NCI-H2196 treated with DMSO at 0.1 percent for 48 hours (cell line): Measurements from ENCODE around the gene HSPA1A.
"Not testable (repeated sequence)": the region's sequence is repeated elsewhere in the genome, so short reads cannot be mapped to it uniquely, and the experiment has no call there.

ENCODE experiments used
- DNase-seq: peaks from one replicate; lab custom pipeline; 2025; ENCODE audit not compliant: unreplicated experiment; lab: John Stamatoyannopoulos, UW

Gene HSPA1A

DNA sequence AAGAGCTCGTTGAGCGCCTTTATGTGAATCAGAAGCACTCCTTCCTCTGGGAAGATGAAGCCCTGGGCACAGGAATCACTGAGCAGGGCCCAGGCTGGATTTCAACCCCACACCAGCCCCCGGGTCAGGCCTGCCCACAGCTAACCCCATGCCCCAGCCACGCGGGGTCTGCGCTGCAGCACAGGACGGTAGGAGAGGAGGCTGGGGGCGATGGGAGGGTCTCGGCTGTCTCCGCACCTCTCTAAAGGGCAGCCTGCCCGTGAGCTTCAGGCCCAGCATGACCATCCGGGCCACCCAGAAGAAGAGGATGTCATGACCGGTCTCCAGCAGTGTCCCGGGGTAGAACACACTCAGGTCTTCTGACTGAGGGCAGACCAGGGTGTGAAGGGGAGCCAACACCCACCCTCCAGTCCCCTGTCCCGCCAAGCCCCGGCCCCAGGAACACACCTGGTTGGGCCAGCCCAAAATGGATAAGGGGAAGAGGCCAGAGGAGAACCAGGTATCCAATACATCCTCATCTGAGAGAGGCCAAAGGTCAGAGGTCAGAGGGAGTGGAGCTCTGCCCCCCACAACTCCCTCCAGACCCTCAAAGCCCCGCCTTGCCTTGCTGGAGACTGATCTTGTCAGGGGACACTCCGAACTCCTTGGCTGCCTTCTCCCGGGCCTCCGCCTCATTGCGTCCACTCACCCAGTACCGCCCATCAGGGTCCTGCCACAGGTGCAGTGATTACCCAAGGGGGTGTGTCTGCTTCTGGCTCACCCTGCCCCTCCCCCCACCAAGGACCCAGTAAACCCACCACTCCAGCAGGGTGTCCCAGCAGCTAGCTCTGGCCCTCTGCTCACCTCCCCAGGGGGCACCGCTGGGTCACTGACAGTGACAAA, 33.9 kb upstream of the HSPA1A start:
- no peak for DNase-seq

DNA sequence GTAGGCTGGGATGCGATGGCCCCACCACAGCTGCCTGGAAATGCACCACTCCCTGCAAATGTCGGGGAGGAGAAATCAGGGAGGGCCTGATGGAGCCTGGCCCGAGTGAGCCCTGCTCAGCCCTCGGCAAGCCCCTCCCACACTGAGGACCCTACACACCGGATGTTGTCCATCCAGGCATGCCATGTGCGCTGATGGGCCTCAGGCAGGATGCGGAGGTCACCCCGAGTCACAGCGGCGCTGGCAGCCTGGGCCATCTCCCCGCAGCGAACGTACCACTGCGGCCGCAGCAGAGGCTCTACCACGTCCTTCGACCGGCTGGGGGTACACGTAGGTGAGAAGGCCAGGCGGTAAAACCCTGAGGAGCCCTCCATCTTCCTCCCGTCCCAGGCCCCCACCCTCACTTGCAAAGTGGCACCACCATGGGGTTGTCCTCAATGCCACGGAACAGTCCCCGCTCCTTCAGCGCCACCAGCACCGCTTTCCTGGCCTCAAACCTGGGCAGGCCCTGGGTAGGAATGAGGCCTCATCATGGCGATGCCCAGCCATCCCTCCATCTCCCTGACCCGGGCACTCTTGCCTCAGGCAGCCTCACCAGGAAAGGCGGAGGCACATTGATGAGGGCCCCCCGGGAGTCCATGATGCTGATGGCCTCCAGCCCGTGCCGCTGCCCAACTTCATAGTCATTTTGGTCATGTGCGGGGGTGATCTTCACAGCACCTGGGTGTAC, 33.1 kb upstream of the HSPA1A start:
- no peak for DNase-seq

DNA sequence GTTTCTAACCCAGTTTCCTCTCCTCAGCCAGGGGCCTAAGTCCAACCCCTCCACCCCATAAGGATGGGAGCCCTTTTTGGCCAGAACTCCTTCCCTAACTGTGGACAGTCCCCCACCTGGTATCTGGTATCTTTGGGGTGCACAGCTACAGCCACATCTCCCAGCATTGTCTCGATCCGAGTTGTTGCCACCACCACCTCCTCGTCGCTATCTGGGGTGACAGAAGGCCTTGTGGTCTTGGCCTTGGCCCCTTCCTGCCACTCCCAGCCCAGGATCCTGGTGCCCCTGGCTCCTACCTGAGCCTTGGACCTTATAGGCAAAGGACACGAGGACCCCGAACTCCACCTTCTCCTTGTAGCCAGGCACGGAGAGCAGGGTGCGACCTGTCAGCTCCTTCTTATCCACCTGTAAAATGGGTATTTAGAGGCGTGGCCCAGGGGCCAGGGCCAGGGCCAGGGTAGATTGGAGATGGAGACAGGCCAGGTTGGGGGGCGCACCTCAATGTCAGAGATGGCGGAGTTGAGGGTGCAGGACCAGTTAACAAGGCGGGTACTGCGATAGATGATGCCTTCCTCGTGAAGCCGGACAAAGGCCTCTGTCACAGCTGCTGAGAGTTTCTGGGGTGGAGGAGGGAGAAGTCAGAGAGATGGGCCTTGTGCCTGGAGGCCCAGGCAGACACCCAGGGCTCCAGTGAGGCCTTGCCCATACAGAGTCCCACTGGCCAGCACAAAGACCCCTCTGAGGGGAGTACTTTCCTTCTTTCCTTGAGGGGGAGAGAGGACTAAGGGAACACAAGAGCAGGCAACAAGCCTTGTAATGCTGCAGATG, 31.0 kb upstream of the HSPA1A start:
- no peak for DNase-seq

DNA sequence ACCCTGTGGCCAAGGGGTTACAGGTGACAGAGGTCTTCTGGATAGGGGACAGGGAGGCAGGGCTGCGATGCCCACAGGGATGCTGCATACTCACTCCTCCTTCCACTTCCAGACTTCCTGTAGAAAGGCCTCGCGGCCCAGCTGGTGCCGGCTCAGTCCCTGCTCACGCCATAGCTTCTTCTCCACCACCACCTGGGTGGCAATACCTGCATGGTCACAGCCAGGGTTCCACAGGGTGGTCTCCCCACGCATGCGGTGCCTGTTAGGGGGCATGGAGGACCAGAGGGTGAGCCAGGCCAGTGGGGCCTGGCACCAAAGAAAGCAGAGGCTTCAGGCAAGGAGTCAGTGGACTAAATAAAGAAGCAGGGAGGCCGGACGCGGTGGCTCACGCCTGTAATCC, 29.9 kb upstream of the HSPA1A start:
- DNase-seq: no peak

DNA sequence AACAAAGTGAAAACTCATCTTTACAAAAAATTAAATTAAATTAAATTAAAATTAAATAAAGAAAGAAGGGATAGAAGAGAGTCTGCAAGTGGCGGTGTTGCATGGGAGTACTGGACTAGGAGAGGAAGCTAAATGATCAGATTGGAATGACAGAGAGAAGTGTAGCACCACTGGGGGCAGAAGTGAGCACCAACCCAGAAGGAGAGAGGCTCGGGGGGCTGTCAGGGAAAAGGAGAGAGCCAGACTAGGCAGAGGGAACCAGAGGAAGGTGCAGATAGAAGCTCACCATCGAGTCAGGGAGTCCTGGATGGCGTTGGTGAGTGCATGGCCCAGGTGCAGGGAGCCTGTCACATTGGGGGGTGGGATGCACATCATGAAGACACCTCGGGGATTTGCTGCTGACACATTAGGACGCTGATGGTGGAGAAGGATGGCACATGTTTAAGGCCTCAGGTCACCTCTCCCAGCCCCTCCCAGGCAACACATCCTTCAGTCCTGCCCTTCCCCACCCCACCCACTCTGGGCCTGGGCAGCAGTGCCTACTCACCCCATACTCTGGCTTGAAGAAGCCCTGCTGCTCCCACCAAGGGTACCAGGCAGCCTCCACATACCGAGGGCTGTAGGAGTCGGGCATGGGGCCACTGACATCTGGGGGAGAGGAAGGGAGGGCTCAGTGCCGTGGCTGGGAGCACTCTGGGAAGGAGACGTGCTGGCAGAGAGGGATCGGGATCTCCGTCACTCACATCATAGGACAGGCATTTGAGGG, 23.8 kb upstream of the HSPA1A start:
- DNase-seq: no peak

DNA sequence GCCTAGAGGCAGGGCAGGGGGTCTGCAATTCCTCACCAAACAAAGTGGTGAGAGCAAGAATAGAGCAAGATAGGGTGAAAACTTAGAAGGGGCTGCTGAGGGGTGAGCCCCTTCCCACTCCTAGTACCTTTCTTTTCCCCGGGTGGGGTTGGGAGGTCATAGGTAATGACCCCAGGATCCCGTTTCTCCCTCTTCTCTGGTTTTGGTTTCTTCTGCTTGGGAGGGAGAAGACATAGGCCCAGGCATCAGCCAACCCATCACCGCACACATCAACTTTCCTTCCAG, 23.3 kb upstream of the HSPA1A start:
- no peak for DNase-seq

DNA sequence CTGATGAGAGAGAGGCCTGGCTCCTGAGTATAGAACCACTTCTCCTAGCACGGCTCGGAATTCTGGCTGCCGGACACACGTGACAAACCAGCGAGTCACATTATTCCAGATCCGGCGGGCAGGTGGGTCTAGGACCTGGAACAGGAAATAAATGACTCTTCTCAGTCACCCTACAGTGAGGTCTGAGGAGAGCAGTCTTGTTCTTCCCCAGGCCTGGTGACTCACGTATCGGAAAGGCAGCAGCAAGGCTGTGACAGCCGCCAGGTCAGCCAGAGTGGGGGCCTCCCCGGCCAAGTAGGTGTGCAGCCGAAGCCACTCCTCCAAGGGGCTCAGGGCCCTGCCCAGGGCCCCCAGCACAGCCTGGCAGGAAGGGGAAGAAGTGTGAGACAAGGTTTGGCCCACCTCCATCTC, 22.6 kb upstream of the HSPA1A start:
- DNase-seq: no peak

DNA sequence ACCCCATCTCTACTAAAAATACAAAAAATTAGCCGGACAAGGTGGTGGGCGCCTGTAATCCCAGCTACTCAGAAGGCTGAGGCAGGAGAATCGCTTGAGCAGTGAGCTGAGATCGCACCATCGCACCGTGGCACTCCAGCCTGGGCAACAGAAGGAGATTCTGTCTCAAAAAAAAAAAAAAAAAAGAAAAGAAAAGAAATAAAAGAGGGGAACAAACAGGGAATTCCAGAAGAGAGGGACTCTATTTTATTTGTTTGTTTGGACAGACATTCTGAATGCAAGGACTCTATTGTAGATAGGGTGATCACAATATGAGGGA, 21.5 kb upstream of the HSPA1A start:
- DNase-seq: not testable (repeated sequence)

DNA sequence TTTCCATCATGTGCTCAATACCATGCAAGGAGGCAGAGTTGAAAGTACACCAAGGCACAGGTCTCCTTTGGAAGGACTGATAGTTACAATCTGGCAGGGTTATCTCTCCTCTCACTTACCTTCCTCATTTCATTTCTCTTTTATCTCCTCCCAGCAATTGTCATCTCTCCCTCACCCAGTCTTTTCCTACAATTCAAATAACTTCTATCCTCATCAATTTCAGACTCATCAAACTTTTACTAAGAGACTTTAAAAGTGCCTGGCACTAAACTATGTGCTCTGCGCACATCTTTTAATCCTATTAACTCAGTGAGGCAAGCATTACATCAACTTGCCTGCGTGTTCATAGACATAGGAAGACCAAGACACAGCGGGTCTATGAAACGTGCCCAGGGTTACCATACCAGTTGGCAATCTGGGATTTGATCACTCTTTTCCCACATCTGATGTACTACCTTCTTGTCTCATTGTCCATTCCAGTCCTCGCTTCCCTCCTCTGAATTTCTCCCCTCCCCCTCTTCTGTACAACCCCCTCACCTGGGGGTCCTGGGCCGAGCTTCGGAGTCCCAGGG, 21.0 kb upstream of the HSPA1A start:
- DNase-seq: no peak

DNA sequence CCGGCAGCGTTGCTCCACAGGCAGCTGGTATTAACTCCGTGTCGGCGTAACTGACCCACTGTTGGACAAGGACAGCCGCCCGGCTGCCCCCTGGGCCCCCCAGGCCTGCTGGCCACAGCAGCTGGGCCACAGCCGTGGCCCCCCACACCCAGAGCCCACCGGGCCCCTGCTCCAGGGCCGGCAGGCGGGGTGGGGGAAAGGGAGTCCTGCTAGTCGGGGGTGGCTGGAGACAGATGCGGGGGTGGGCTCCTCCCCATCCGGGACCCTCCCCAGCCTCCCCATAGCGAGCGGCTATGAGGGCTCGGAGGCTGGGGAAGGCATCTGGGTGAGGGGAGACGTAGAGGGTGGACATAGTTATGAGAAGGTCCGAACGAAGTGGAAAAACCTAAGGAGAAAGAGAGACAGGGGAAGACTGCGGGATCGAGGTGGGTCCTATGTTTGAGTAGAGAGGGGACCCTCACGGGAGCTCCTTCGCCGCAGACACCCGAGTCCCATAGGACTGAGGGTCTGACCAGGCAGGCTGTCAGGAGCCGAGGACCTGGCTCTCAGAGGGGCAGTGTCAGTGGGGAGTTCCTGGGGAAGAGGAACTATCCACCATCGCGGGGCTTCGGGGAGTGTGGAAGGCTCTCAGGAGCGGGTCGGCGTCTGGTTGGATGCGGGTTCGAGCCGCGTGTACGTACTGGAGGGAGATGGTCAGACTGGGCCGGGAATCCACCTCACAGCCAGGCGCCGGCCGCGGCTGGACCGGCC, 20.3 kb upstream of the HSPA1A start:
- DNase-seq: no peak

DNA sequence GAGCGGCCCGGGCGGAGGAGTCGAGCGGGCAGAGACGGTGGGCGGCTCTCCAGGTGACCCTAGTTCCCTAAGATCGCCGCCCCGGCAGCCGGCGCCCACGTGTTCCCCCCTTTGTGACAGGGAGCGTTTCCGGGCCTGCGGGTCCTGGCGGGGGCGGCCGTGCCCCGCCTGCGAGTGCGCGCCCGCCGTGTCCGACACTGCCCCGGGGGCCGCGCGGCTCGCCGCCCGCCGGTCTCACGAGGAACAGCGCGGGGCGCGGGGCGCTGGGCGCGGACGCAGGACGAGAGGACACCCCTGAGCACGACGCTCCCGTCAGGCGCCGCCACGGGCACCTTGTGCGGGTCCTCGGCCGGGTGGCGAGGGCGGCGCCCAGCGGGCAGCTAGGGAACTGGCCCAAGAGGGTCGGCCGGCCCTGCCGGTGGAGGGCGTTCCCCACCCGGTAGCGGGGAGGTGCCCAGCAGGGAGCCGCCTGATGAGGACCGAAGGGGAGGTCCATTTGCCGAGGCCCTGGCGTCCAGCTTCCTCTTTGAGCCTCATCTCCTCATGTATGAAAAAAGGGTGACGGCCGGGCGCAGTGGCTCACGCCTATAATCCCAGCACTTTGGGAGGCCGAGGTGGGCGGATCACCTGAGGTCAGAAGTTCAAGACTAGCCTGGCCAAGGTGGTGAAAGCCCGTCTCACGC, 19.6 kb upstream of the HSPA1A start, which contains the start of gene VARS1:
VARS1 (minus strand) TSS at position 137 of the 683 bp plus-strand sequence. CDS start 535 bp downstream, outside the sequence.
- DNase-seq: peak; percentile 84

DNA sequence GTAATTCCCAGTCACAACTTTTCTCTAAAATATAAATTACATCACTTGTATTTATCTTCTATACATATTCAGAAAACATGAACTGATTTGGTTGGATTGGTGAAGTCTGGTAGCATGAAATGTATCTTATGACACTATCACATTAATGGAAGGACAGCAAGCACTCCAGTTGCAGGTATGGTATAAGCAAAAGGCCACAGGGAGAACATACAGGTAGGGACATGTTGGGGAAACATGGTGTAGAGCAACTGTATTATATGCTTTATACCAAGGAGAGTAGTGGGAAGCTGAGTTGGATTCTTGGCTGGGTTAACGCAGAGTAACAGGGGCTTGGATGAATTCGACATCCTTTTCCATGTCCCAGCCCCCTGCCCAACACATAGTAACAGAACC, 18.4 kb upstream of the HSPA1A start:
- DNase-seq: no peak

DNA sequence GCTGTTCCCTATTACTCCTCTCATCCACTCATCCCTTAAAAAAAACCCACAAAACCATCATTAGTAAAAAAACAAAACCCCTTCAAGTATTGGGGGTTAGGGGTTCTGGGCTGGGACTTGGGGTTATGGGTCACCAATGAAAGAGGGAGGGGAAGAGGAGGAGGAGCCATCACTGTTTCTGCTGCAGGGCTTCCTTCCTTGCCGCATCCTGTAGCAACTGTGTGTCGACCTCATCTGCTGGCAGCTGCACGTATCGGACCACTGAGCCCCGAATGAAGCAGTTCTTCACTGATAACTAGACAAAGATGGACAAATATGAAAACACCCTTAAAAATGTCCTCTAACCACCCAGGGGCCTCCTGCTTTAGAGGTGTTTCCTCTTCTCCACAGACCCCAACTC, 17.8 kb upstream of the HSPA1A start:
- DNase-seq: no peak

DNA sequence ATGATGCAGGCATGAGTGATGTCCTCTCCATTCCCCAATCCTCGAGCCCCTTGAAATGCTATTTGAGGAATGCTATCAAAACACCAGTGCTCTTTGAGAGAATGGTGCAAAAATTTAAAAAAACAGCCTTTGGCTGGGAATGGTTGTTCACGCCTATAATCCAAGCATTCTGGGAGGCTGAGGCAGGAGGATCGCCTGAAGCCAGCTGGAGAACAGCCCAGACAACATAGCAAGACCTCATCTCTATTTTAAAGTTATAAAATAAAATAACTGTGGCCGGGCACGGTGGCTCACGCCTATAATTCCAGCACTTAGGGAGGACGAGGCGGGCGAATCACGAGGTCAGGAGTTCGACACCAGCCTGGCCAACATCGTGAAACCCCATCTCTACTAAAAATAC, 15.6 kb upstream of the HSPA1A start:
- DNase-seq: no peak

DNA sequence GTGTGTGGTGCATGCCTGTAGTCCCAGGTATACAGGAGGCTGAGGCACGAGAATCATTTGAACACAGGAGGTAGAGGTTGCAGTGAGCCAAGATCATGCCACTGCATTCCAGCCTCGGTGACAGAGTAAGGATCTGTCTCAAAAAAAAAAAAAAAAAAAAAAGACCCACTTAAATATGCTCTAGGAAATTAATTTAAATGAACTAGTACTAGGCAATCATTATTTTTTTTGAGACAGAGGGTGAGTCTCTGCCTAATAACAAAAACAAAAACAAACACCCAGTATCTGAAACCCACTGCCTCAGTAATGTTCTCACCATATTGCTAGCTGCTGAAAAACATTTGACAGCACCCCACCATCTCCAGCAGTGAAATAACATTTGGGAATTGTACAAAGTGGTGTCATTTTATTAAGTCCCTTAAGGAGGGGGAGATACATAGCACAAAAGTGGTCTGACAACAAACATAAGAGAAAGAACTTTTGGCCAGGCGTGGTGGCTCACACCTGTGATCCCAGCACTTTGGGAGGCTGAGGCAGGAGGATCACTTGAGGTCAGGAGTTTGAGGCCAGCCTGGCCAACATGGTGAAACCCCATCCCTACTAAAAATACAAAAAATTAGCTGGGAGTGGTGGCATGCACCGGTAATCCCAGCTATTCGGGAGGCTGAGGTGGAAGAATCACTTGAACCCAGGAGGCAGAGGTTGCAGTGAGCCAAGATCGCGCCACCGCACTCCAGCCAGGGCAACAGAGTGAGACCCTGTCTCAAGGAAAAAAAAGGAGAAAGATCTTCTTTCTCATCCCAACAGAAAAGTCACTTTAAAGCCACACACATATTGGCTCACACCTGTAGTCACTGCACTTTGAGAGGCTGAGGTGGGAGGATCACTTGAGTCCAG, 14.1 kb upstream of the HSPA1A start:
- DNase-seq: not testable (repeated sequence)

DNA sequence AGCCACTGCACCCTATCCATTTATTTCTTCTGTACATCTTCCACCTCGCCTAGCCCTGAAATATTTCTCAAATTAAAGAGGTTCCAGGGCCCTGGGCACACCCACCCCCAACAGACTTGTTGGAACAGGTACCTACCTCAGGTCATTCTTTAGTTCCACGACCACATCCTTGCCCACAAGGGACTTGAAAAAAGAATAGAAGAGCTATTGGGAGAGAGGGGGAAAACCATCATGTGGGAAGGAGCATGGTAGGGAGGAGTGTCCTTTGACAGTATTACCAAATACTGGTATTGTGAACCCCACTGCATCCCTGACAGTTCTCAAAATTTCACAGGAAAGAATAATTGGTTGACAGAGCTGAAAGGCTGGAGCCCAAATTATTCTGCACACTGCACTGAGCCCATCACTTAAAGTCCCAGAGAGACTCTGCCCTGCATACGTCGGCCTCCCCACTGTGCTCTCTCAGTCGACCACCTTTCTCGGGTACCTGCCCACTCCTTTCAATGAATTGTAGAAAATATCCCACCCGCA, 9.3 kb upstream of the HSPA1A start:
- no peak for DNase-seq

DNA sequence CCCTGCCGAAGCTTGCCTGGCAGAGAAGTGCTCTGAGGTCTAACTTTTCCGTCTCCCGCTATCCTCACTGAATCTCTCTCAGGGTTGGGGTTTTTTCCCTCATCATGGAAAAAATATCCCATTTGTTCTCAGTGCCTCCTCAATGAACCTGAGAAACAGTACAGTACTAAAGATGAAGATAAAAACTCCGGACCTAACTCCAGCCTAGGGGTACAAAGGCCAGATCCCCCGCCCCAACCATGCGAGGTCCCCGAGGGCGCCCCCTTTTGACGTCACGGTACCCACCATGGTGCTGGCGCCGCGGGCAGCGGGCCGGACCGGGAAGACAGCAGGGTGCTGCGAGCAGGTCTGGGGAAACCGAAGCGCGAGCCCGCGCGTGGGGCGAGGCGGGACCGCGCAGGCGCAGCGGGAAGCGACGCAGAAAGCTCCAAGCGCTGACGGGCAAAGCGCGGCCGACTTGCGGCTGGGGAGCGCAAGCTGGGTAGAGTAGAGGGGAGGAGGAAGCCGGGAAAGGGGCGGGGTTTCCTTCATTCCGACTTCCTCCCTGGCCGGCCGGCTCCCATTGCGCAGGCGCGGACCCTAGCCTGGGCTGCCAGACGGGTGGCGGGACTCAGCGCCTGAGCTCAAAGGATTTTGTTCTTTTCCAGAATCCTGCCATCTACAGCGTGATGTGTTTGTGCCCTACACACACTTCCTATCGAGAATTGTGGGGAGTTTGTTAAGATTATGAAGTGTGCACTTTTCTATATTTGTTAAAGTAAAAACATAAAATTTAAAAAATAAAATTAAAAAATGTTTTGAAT, 8.7 kb upstream of the HSPA1A start, which contains the start of gene LSM2:
LSM2 (minus strand) TSS at position 497 of the 803 bp plus-strand sequence; CDS start at position 288, 209 bp downstream.
- peak; percentile 94 for DNase-seq
